AG04449 (cell line): Measurements from ENCODE around the gene FGFR2.

Source experiments
- CTCF ChIA-PET: fragments of 350-600 bp; formaldehyde crosslinking; extraction: SDS; loops from one replicate; lab custom pipeline; 2021; ENCODE audit warnings: antibody characterized with exemption; lab: Yijun Ruan, JAX
- POLR2A ChIA-PET: fragments of 400-600, 350-600 bp; formaldehyde crosslinking; extraction: SDS; loops from one replicate; lab custom pipeline; 2020; ENCODE audit warnings: antibody characterized with exemption, inconsistent platforms; lab: Yijun Ruan, JAX
- DNase-seq: peaks from one replicate; pipeline ENCODE4 v3.0.0-alpha.2; 2010; ENCODE audit warnings: low read depth, low spot score
- H3K4me3 ChIP-seq: 2 replicates; pipeline ENCODE4 v1.5.1; 2011; ENCODE audit warnings: low read depth, mild to moderate bottlenecking, control low read depth, low read length
- CTCF ChIP-seq: IDR thresholded peaks from one replicate; pipeline ENCODE4 v1.5.1; 2011; ENCODE audit warnings: mild to moderate bottlenecking, moderate library complexity, low read length, control low read depth, inconsistent platforms; ENCODE audit not compliant: insufficient read depth; ENCODE audit errors: missing control alignments

Gene FGFR2

GRCh38 chr10:121553511-121554264, 44.6 kb downstream of the FGFR2 start:
- ChIA-PET CTCF (no interaction called here), POLR2A (no interaction called here)
- no peak for TF ChIP-seq CTCF
- H3K4me3 ChIP-seq: no peak overlapping the region
- DNase-seq: no peak

GRCh38 chr10:121552746-121553145, 45.5 kb downstream of the FGFR2 start:
- POLR2A ChIA-PET: no interaction called here
- CTCF ChIA-PET: no interaction called here
- no peak for DNase-seq
- no peak for TF ChIP-seq CTCF
- H3K4me3 ChIP-seq: no peak overlapping the region

GRCh38 chr10:121551210-121551885, 46.9 kb downstream of the FGFR2 start:
- no peak overlapping the region for H3K4me3 ChIP-seq
- POLR2A ChIA-PET: no interaction called here
- TF ChIP-seq CTCF: no peak
- DNase-seq: no peak
- CTCF ChIA-PET: no interaction called here

GRCh38 chr10:121544301-121544869, 53.9 kb downstream of the FGFR2 start:
- H3K4me3 ChIP-seq: no peak overlapping the region
- DNase-seq: no peak
- TF ChIP-seq CTCF: no peak
- ChIA-PET CTCF (no interaction called here), POLR2A (no interaction called here)

GRCh38 chr10:121543545-121543944, 54.7 kb downstream of the FGFR2 start:
- ChIA-PET POLR2A (no interaction called here), CTCF (no interaction called here)

More at GRCh38 chr10:121543545-121543944, 54.7 kb downstream of the FGFR2 start:
- no peak overlapping the region for H3K4me3 ChIP-seq
- no peak for DNase-seq
- no peak for TF ChIP-seq CTCF
